SK-N-SH treated with all-trans-retinoic acid at 6 μM for 48 hours (cell line): ENCODE data around the gene GDAP1L1.

ENCODE experiments used
- ATAC-seq: fragments of 200-7000 bp; cut with Tn5 transposase; 3 replicates; pipeline ENCODE4 v1.9.1; 2020; ENCODE audit warnings: mild to moderate bottlenecking, moderate library complexity
- BACH2 ChIP-seq: fragments of 250-450 bp; sonication (Bioruptor Pico); IDR thresholded peaks from 2 replicates; pipeline ENCODE4 v1.9.0; 2021; ENCODE audit warnings: mild to moderate bottlenecking, borderline replicate concordance
- CREB5 ChIP-seq: fragments of 250-450 bp; sonication (Bioruptor Pico); IDR thresholded peaks from 2 replicates; pipeline ENCODE4 v1.5.1; 2020; ENCODE audit warnings: low read depth, mild to moderate bottlenecking, moderate library complexity
- ESRRG ChIP-seq: fragments of 250-450 bp; sonication (Bioruptor Pico); IDR thresholded peaks from 2 replicates; pipeline ENCODE4 v1.6.1; 2021; ENCODE audit warnings: mild to moderate bottlenecking
- GLIS3 ChIP-seq: fragments of 250-450 bp; sonication (Bioruptor Pico); IDR thresholded peaks from 2 replicates; pipeline ENCODE4 v1.5.0; 2020; ENCODE audit warnings: mild to moderate bottlenecking, moderate library complexity
- ISL1 ChIP-seq: fragments of 250-450 bp; sonication (Bioruptor Pico); IDR thresholded peaks from 2 replicates; pipeline ENCODE4 v2.1.2; 2022; ENCODE audit warnings: mild to moderate bottlenecking, moderate library complexity
- OSR1 ChIP-seq: fragments of 250-450 bp; sonication (Bioruptor Pico); IDR thresholded peaks from 2 replicates; pipeline ENCODE4 v1.8.0; 2022; ENCODE audit warnings: moderate library complexity, mild to moderate bottlenecking, inconsistent platforms
- POU6F1 ChIP-seq: fragments of 250-450 bp; sonication (Bioruptor Pico); IDR thresholded peaks from 2 replicates; pipeline ENCODE4 v1.8.0; 2021; ENCODE audit warnings: low read depth, mild to moderate bottlenecking, moderate library complexity, borderline replicate concordance
- PPARA ChIP-seq: fragments of 250-450 bp; sonication (Bioruptor Pico); IDR thresholded peaks from 2 replicates; pipeline ENCODE4 v1.5.0; 2020; ENCODE audit warnings: mild to moderate bottlenecking, borderline replicate concordance
- RARB ChIP-seq: fragments of 250-450 bp; sonication (Bioruptor Pico); IDR thresholded peaks from 2 replicates; pipeline ENCODE4 v1.8.0; 2021; ENCODE audit warnings: mild to moderate bottlenecking, moderate library complexity
- SNAI2 ChIP-seq: fragments of 250-450 bp; sonication (Bioruptor Pico); IDR thresholded peaks from 2 replicates; pipeline ENCODE4 v1.5.0; 2020; ENCODE audit warnings: mild to moderate bottlenecking, moderate library complexity
- TCF4 ChIP-seq: fragments of 250-450 bp; sonication (Bioruptor Pico); IDR thresholded peaks from 2 replicates; pipeline ENCODE4 v1.8.0; 2021; ENCODE audit warnings: mild to moderate bottlenecking, moderate library complexity, borderline replicate concordance
- TOX ChIP-seq: fragments of 250-450 bp; sonication (Bioruptor Pico); IDR thresholded peaks from 2 replicates; pipeline ENCODE4 v1.8.0; 2021; ENCODE audit warnings: mild to moderate bottlenecking, moderate library complexity, borderline replicate concordance
- TSHZ2 ChIP-seq: fragments of 250-450 bp; sonication (Bioruptor Pico); IDR thresholded peaks from 2 replicates; pipeline ENCODE4 v1.5.0; 2020; ENCODE audit warnings: mild to moderate bottlenecking, moderate library complexity
- ZFP3 ChIP-seq: fragments of 250-450 bp; sonication (Bioruptor Pico); IDR thresholded peaks from 2 replicates; pipeline ENCODE4 v1.5.0; 2020; ENCODE audit warnings: mild to moderate bottlenecking, moderate library complexity
- ZFP30 ChIP-seq: fragments of 450-650 bp; formaldehyde crosslinking; IDR thresholded peaks from 2 replicates; pipeline ENCODE4 v1.5.0; 2022; ENCODE audit warnings: mild to moderate bottlenecking, moderate library complexity
- ZNF565 ChIP-seq: fragments of 450-650 bp; formaldehyde crosslinking; conservative IDR thresholded peaks from 2 replicates; pipeline ENCODE4 v1.5.0; 2020; ENCODE audit warnings: low read depth, mild to moderate bottlenecking, moderate library complexity
- ZNF70 ChIP-seq: fragments of 450-650 bp; formaldehyde crosslinking; IDR thresholded peaks from 2 replicates; pipeline ENCODE4 v1.5.0; 2020; ENCODE audit warnings: mild to moderate bottlenecking, moderate library complexity
- ZNF8 ChIP-seq: fragments of 450-650 bp; formaldehyde crosslinking; IDR thresholded peaks from 2 replicates; pipeline ENCODE4 v1.5.0; 2020; ENCODE audit warnings: mild to moderate bottlenecking, moderate library complexity
- TF ChIP-seq, protein P1 (sequence below): fragments of 250-450 bp; sonication (Bioruptor Pico); IDR thresholded peaks from 2 replicates; pipeline ENCODE4 v1.5.1; 2021; ENCODE audit warnings: mild to moderate bottlenecking, moderate library complexity
- TF ChIP-seq, protein P2 (sequence below): fragments of 250-450 bp; sonication (Bioruptor Pico); IDR thresholded peaks from 2 replicates; pipeline ENCODE4 v1.8.0; 2020; ENCODE audit warnings: mild to moderate bottlenecking, moderate library complexity, borderline replicate concordance

Gene GDAP1L1

DNA sequence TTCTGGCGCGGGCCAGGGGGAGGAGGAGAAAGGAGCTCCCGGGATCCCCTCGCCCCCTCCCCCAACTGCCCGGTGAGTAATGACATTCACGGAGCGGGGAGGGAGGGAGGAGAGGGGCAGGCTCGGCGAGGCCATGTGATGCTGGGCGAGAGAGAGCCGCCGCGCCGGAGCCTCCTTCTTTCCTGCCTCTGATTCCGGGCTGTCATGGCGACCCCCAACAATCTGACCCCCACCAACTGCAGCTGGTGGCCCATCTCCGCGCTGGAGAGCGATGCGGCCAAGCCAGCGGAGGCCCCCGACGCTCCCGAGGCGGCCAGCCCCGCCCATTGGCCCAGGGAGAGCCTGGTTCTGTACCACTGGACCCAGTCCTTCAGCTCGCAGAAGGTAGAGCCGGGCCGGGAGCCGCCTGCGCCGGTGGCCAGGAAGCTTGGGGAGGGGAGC is at the start of gene GDAP1L1:
Gene GDAP1L1 (plus strand): TSS at position 178 of the 441 bp plus-strand sequence. CDS start 27 bp downstream, at position 205.
- ATAC-seq, result peak; percentile 65
- TF ChIP-seq PPARA (CRISPR knock-in tag), result no peak
- TF ChIP-seq ZNF70 (CRISPR knock-in tag), result no peak
- no peak for TF ChIP-seq SNAI2
- TF ChIP-seq, all 23 proteins: peak for 0

DNA sequence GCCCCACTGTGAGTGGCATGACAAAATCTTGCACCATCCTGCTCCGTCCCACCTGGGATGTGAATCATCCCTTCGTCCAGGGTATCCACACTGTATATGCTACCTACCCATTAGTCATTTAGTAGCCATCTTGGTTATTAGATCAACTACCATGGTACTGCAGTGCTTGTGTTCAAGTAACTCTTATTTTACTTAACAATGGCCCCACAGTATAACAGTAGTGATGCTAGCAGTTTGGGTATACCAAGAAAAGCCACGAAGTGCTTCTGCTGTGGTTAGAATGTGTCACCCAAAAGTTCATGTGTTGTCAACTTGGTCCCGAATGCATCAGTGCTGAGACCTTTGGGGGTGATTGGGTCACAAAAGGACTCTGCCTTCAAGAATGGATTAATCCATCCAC is 48.2 kb upstream of the GDAP1L1 start:
- TF ChIP-seq GLIS3 (CRISPR knock-in tag), result no peak
- TF ChIP-seq BACH2 (CRISPR knock-in tag), result no peak
- TF ChIP-seq SNAI2, result no peak
- no peak for TF ChIP-seq TCF4 (CRISPR knock-in tag)
- TF ChIP-seq TOX, result no peak
- no peak for ATAC-seq

DNA sequence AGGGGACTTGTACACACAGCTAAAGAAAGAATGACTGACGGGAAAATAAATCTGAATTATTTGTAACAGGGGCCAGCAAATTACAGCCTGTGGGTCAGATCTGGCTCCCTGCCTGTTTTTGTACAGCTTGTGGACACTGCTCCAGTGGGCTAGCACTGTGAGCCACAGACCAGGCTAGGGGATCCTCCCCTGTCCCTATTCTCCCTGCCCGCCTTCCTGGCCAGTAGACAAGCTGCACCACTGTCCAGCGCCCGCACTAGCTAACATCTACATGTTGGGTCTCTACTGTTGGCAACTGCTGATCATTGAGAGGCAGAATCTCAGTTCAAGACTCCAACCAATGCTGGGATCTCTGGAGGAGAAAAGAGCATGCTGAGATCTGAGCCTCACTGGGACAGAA is 47.2 kb upstream of the GDAP1L1 start:
- no peak for TF ChIP-seq TSHZ2
- no peak for TF ChIP-seq RARB (CRISPR knock-in tag)
- no peak for TF ChIP-seq ZFP3 (CRISPR knock-in tag)
- TF ChIP-seq ZNF8, result no peak
- no peak for TF ChIP-seq ZFP30
- TF ChIP-seq, protein P1, sequence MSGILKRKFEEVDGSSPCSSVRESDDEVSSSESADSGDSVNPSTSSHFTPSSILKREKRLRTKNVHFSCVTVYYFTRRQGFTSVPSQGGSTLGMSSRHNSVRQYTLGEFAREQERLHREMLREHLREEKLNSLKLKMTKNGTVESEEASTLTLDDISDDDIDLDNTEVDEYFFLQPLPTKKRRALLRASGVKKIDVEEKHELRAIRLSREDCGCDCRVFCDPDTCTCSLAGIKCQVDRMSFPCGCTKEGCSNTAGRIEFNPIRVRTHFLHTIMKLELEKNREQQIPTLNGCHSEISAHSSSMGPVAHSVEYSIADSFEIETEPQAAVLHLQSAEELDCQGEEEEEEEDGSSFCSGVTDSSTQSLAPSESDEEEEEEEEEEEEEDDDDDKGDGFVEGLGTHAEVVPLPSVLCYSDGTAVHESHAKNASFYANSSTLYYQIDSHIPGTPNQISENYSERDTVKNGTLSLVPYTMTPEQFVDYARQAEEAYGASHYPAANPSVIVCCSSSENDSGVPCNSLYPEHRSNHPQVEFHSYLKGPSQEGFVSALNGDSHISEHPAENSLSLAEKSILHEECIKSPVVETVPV, result no peak
- no peak for TF ChIP-seq PPARA (CRISPR knock-in tag)
- no peak for TF ChIP-seq SNAI2
- no peak for TF ChIP-seq BACH2 (CRISPR knock-in tag)
- no peak for TF ChIP-seq OSR1
- TF ChIP-seq ZNF70 (CRISPR knock-in tag), result no peak
- no peak for TF ChIP-seq POU6F1 (CRISPR knock-in tag)
- TF ChIP-seq CREB5, result no peak
- TF ChIP-seq, protein P2, sequence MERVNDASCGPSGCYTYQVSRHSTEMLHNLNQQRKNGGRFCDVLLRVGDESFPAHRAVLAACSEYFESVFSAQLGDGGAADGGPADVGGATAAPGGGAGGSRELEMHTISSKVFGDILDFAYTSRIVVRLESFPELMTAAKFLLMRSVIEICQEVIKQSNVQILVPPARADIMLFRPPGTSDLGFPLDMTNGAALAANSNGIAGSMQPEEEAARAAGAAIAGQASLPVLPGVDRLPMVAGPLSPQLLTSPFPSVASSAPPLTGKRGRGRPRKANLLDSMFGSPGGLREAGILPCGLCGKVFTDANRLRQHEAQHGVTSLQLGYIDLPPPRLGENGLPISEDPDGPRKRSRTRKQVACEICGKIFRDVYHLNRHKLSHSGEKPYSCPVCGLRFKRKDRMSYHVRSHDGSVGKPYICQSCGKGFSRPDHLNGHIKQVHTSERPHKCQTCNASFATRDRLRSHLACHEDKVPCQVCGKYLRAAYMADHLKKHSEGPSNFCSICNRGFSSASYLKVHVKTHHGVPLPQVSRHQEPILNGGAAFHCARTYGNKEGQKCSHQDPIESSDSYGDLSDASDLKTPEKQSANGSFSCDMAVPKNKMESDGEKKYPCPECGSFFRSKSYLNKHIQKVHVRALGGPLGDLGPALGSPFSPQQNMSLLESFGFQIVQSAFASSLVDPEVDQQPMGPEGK, result no peak
- no peak for TF ChIP-seq TOX
- no peak for TF ChIP-seq TCF4 (CRISPR knock-in tag)
- no peak for TF ChIP-seq ESRRG (CRISPR knock-in tag)
- TF ChIP-seq ZNF565 (CRISPR knock-in tag), result no peak
- no peak for TF ChIP-seq ISL1 (CRISPR knock-in tag)
- ATAC-seq, result no peak

- no peak for ATAC-seq
- no peak for TF ChIP-seq SNAI2
- TF ChIP-seq ZFP3 (CRISPR knock-in tag), result peak; percentile 75
- no peak for TF ChIP-seq ZNF565 (CRISPR knock-in tag)
- TF ChIP-seq PPARA (CRISPR knock-in tag), result no peak
- no peak for TF ChIP-seq ISL1 (CRISPR knock-in tag)
- TF ChIP-seq ESRRG (CRISPR knock-in tag), result no peak
Measured at GRCh38 chr20:44200371-44200770, 46.7 kb upstream of the GDAP1L1 start.
